Stimulated activated CD4-positive, alpha-beta T cell treated with anti-CD3 and anti-CD28 coated beads, Interleukin-12 subunit alpha, Interleukin-12 subunit beta, amount 100 ng/mL, for 4 hours (primary cell): ENCODE measurements around the gene FOXC2.
A peak's percentile ranks its signal among the peaks of the same experiment; 100 is the strongest.

ENCODE experiments used
- DNase-seq: peaks from one replicate; pipeline ENCODE4 v3.0.0-alpha.2; 2020

FOXC2 gene

GRCh38 chr16:86558355-86559193 lies 8.1 kb upstream of the FOXC2 start:
- no peak for DNase-seq

- DNase-seq = no peak
Observed at GRCh38 chr16:86559802-86560305, 6.8 kb upstream of the FOXC2 start.

GRCh38 chr16:86562356-86562755 lies 4.3 kb upstream of the FOXC2 start:
- no peak for DNase-seq

GRCh38 chr16:86563469-86564345 lies 2.9 kb upstream of the FOXC2 start:
- peak; percentile 80 for DNase-seq

GRCh38 chr16:86565181-86565631 lies 1.4 kb upstream of the FOXC2 start:
- DNase-seq = no peak

GRCh38 chr16:86565644-86566511 lies 751 bp upstream of the FOXC2 start:
- no peak for DNase-seq

- no peak for DNase-seq
Observed at GRCh38 chr16:86566966-86567700, 504 bp downstream of the FOXC2 start.

GRCh38 chr16:86567701-86568581 lies 1.3 kb downstream of the FOXC2 start:
- no peak for DNase-seq

- no peak for DNase-seq
Observed at GRCh38 chr16:86568677-86569623, 2.3 kb downstream of the FOXC2 start.

- no peak for DNase-seq
Observed at GRCh38 chr16:86569701-86570447, 3.2 kb downstream of the FOXC2 start.

GRCh38 chr16:86570558-86571529 lies 4.2 kb downstream of the FOXC2 start:
- DNase-seq = no peak

- no peak for DNase-seq
Observed at GRCh38 chr16:86571530-86571915, 4.9 kb downstream of the FOXC2 start.

- no peak for DNase-seq
Observed at GRCh38 chr16:86572041-86572521, 5.5 kb downstream of the FOXC2 start.

GRCh38 chr16:86572606-86573005 lies 6.0 kb downstream of the FOXC2 start:
- DNase-seq = no peak

GRCh38 chr16:86573215-86573614 lies 6.6 kb downstream of the FOXC2 start:
- DNase-seq = no peak

GRCh38 chr16:86573646-86574508 lies 7.2 kb downstream of the FOXC2 start:
- DNase-seq = no peak
